ENCODE data around the gene OLFM2. TPM values are rescaled to one million over a fixed set of nuclear protein-coding genes. Genes with fewer than 3 reads are reported as not detected.

OLFM2 gene
- total RNA-seq, 1 experiment from 2014 or later, result 75.6 TPM

DNA sequence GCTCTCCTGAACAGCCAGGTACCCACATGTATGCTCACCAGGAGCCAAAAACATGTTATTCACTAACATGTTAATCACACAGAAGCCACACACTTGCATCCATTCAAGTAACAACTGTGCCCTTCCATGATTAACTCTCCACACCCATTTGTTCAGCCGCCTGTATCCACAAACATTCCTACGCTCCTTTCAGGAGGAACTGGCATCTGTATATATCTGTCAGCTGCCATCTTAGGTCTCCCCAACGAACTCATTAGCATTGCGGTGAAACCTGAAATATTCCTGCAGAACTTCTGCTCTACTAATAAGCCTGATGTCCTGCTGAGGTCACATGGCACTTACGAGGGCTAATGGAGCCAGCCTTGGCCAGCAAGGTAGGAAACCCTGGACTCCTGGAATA, 33.0 kb downstream of the OLFM2 start:
- Mint-ChIP-seq H3K4me3 (no peak overlapping the region), H3K36me3 (ENCODE audit: insufficient read depth in 1 of 3, low read depth in 3 of 3) (peaks cover 3 to 4% (median 4%) of the 10 kb centered on the region in 3 experiments; a peak in 4 of 7 replicates), H3K4me1 (peaks cover 18 to 31% of the 10 kb centered on the region in 2 experiments), H3K9me3 (no peaks in the 10 kb centered on the region), H3K27me3 (ENCODE audit: low read depth) (no peaks in the 10 kb centered on the region), H3K27ac (peak overlapping the region in 1 of 3 experiments; percentile 89; a peak in 1 of 7 replicates)
- Histone ChIP-seq H2AFZ (ENCODE audit: low read length) (no peak overlapping the region), H2BK12ac (ENCODE audit: insufficient read length, low read depth, low read length) (no peak overlapping the region), H3K23ac (ENCODE audit: insufficient read length, low read depth, low read length) (no peak overlapping the region), H3K79me1 (ENCODE audit: insufficient read depth, low read depth, low read length, poor library complexity, severe bottlenecking) (no peaks in the 10 kb centered on the region), H4K91ac (ENCODE audit: insufficient read length, low read depth, low read length) (no peak overlapping the region), H4K5ac (ENCODE audit: insufficient read length, low read depth, low read length) (no peak overlapping the region), H3K4me2 (ENCODE audit: insufficient read depth, insufficient read length, low read length) (no peak overlapping the region), H2BK120ac (ENCODE audit: low read depth, low read length, poor library complexity, severe bottlenecking) (no peak overlapping the region), H3T11ph (ENCODE audit: low read length) (no peak overlapping the region), H3K9me3 (ENCODE audit: control insufficient read depth, low read depth, low read length) (no peaks in the 10 kb centered on the region), H3K79me2 (ENCODE audit: insufficient read depth, low read length) (no peaks in the 10 kb centered on the region; the same call in 1 of the 2 replicates), H3K9ac (ENCODE audit: extremely low read depth, insufficient read length, low read length) (no peak overlapping the region), H3K23me2 (ENCODE audit: insufficient read length, low read depth, low read length, poor library complexity, severe bottlenecking) (no peaks in the 10 kb centered on the region), H2BK15ac (ENCODE audit: low read depth, low read length) (no peak overlapping the region), H3K56ac (ENCODE audit: insufficient read length, low read depth, low read length) (no peak overlapping the region), H2BK5ac (ENCODE audit: insufficient read length, low read length) (no peak overlapping the region), H3K14ac (ENCODE audit: insufficient read depth, low read length) (no peak overlapping the region), H2BK20ac (ENCODE audit: low read depth, low read length, poor library complexity, severe bottlenecking) (no peak overlapping the region), H4K20me1 (ENCODE audit: control insufficient read depth, insufficient read depth, insufficient read length) (peaks cover 2% of the 10 kb centered on the region), H3K4ac (ENCODE audit: low read depth, low read length) (no peak overlapping the region), H3K4me1 (ENCODE audit: insufficient read depth, low read length) (peaks cover 4% of the 10 kb centered on the region; the same call in 1 of the 2 replicates), H3K27ac (ENCODE audit: insufficient read length, low read depth, low read length) (no peak overlapping the region), H4K8ac (replicated peaks; ENCODE audit: insufficient read length, low read depth, low read length) (no peak overlapping the region), H2AK5ac (ENCODE audit: insufficient read length, low read length) (no peak overlapping the region), H3K27me3 (ENCODE audit: insufficient read depth, low read length) (no peaks in the 10 kb centered on the region), H3K18ac (ENCODE audit: insufficient read length, low read depth, low read length) (no peak overlapping the region)
- TF ChIP-seq, protein P1, sequence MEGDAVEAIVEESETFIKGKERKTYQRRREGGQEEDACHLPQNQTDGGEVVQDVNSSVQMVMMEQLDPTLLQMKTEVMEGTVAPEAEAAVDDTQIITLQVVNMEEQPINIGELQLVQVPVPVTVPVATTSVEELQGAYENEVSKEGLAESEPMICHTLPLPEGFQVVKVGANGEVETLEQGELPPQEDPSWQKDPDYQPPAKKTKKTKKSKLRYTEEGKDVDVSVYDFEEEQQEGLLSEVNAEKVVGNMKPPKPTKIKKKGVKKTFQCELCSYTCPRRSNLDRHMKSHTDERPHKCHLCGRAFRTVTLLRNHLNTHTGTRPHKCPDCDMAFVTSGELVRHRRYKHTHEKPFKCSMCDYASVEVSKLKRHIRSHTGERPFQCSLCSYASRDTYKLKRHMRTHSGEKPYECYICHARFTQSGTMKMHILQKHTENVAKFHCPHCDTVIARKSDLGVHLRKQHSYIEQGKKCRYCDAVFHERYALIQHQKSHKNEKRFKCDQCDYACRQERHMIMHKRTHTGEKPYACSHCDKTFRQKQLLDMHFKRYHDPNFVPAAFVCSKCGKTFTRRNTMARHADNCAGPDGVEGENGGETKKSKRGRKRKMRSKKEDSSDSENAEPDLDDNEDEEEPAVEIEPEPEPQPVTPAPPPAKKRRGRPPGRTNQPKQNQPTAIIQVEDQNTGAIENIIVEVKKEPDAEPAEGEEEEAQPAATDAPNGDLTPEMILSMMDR (conservative IDR thresholded peaks at IDR 0.05), result no peak
- WGBS (ENCODE audit: extremely low coverage, insufficient read length, low lambda C conversion rate), result no CpG with 5 or more reads among the region's 5 CpGs
- no peak for DNase-seq
